Measurements from ENCODE around the gene SGPL1.

Gene SGPL1

DNA sequence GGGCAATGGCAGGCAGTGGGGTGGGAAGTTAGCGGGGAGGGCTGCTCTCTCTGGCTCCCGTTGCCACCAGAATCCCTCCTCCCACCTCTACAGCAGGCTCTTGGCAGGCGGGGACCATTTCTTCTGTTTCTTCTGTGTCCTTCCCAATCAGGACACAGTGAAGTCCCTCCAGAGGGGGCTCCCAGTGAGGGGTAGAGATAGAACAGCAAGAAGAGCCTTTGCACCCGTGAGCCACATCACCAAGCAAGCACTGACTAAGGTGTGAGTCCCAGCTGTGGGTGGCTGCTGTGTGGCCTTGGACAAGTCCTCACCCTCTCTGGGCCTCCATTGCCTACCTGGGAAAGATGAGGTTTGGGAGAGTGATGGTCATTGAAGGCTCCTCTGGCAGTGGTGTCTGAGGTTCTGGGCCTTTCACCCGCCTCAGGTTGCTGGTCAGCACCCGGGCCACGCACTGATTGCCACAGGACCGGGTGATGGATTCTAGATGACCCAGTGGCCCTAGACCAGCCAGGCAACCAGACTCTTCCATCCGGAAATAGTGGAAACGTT lies 98.6 kb downstream of the SGPL1 start:
- DNase-seq = peak in 1 of 2 donors; percentile 24
- H3K9me3 ChIP-seq = no peaks in the 10 kb centered on the region
- no peak overlapping the region for H3K4me3 ChIP-seq
- TF ChIP-seq CTCF (IDR thresholded peaks at IDR 0.05) = no peak
- H3K27ac ChIP-seq = no peak overlapping the region
- no peaks in the 10 kb centered on the region for H3K4me1 ChIP-seq
- intact Hi-C loops (cut with DNase I; ENCODE audit: low total_unique reads) = no loop called here
- no peaks in the 10 kb centered on the region for H3K36me3 ChIP-seq
- peaks cover 0 to 45% of the 10 kb centered on the region in 2 donors for H3K27me3 ChIP-seq

DNA sequence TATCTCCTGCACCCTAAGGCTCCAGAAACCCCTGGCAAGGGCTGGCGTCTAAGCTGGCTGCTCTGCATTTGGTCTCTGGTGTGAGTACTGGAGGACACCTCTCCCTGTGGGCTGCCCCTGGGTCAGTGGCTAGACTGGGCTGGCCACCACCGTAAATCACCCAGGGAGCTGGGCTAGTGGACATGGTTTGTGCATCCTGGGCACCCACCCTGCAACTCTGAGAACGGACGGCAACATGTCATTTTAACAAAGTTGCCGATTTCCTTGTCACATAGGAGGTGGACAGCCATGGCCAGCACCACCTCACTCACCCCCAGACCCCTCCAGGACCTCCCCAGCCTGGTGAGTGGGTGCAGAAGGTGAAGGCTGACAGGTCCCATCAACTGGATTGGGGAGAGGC lies 99.5 kb downstream of the SGPL1 start:
- intact Hi-C loops (cut with DNase I; ENCODE audit: low total_unique reads) = no loop called here
- TF ChIP-seq CTCF (IDR thresholded peaks at IDR 0.05) = no peak
- H3K4me1 ChIP-seq = no peaks in the 10 kb centered on the region
- no peak for DNase-seq
- no peaks in the 10 kb centered on the region for H3K36me3 ChIP-seq
- no peak overlapping the region for H3K27ac ChIP-seq
- H3K4me3 ChIP-seq = no peak overlapping the region
- H3K9me3 ChIP-seq = no peaks in the 10 kb centered on the region
- peaks cover 0 to 50% of the 10 kb centered on the region in 2 donors for H3K27me3 ChIP-seq

GRCh38 chr10:70915806-70916205 lies 100.1 kb downstream of the SGPL1 start:
- Histone ChIP-seq H3K9me3 (no peaks in the 10 kb centered on the region), H3K4me3 (no peak overlapping the region), H3K36me3 (no peaks in the 10 kb centered on the region), H3K27me3 (peaks cover 0 to 56% of the 10 kb centered on the region in 2 donors), H3K27ac (no peak overlapping the region), H3K4me1 (no peaks in the 10 kb centered on the region)
- no peak for TF ChIP-seq CTCF (IDR thresholded peaks at IDR 0.05)
- DNase-seq = no peak
- intact Hi-C loops (cut with DNase I; ENCODE audit: low total_unique reads) = no loop called here

- H3K4me1 ChIP-seq = no peaks in the 10 kb centered on the region
- no peak overlapping the region for H3K27ac ChIP-seq
- no peaks in the 10 kb centered on the region for H3K9me3 ChIP-seq
- no peaks in the 10 kb centered on the region for H3K36me3 ChIP-seq
- no peak overlapping the region for H3K4me3 ChIP-seq
- TF ChIP-seq CTCF (IDR thresholded peaks at IDR 0.05) = no peak
- H3K27me3 ChIP-seq = peaks cover 0 to 53% of the 10 kb centered on the region in 2 donors
- intact Hi-C loops (cut with DNase I; ENCODE audit: low total_unique reads) = no loop called here
- DNase-seq = no peak
Measured at GRCh38 chr10:70916241-70916640, 100.5 kb downstream of the SGPL1 start.

DNA sequence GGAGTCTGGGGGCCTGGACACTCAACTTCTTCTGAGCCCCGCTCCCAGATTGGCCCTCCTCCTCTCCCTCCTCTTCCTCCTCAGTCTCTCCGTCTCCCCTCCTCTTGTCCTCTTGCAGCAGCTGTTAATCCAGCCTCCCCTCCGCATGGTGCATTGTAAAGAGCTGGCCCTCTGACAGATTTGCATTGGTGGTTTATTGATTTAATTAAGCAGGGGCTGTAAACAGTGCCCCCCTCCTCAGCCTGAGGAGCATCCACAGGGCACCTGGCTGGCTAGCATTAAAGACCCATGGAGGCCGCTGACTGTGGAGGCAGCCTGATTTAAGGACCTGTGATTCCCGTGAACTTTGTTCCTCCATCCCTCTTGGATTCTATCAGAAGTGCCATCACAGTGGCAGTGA lies 101.5 kb downstream of the SGPL1 start:
- Histone ChIP-seq H3K27me3 (peaks cover 0 to 51% of the 10 kb centered on the region in 2 donors), H3K27ac (no peak overlapping the region), H3K36me3 (no peaks in the 10 kb centered on the region), H3K4me1 (no peaks in the 10 kb centered on the region), H3K9me3 (no peaks in the 10 kb centered on the region), H3K4me3 (no peak overlapping the region)
- no peak for TF ChIP-seq CTCF (IDR thresholded peaks at IDR 0.05)
- no peak for DNase-seq
- intact Hi-C loops (cut with DNase I; ENCODE audit: low total_unique reads) = no loop called here

DNA sequence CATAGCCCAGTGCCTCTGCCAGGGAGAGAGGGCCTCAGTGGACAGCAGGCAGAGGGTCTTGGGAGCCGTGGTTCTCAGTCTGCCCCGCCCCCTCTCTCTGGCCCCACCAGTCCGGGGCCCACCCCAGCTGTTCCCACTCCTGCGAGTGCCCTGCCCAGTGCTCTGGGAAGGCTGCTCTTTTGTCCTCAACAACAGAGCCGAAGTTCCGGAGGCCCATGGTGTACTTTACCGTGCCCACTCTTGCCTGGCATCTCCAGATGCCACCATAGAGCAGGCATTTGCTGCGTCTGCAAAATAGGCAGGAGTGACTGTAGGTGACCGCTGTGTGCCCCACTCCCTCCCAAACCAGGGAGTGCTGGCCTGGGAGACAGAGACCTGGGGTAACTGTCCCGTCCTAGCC lies 101.9 kb downstream of the SGPL1 start:
- Histone ChIP-seq H3K4me3 (no peak overlapping the region), H3K36me3 (no peaks in the 10 kb centered on the region), H3K27me3 (peaks cover 0 to 54% of the 10 kb centered on the region in 2 donors), H3K27ac (no peak overlapping the region), H3K4me1 (no peaks in the 10 kb centered on the region), H3K9me3 (no peaks in the 10 kb centered on the region)
- TF ChIP-seq CTCF (IDR thresholded peaks at IDR 0.05) = no peak
- DNase-seq = no peak
- intact Hi-C loops (cut with DNase I; ENCODE audit: low total_unique reads) = no loop called here

All from tibial artery (tissue), 4 donors.